ENCODE results near the gene CACNA1E. TPM values are rescaled to one million over a fixed set of nuclear protein-coding genes. Genes with fewer than 3 reads are reported as not detected.

The CACNA1E gene
- total and polyA plus RNA-seq, 2 of the 4 experiments (the other 2 are of a cell fraction) = not detected

DNA sequence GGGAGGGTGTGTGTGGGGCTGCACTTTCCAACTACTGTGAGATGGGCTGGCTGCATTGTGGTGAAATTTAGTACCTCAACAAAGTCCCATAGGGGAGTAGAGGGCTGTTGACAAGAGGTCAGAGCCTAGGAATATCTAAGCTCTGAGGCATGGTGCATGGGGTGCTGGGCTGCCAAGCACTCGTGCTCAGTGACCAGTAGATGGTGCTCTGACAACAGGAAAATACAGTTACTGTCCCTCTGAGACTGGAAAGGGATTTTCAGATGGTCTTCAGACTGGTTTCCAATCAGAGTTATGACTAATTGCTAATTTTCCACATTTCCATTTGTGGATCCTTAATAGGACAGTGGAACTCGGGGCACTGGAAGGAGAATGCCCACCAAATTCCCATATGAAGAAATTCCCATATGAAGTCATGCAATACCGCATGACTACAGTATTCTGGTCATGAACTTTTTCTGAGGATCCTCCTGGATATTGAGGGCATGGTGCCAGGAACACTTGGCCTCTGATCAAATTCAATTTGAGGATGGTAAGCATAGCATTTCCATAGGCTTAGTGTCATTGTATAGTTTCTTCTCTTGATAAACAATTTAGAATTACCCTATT, 4.1 kb upstream of the CACNA1E start:
- ATAC-seq (ENCODE audit: low read depth) (peak; percentile 95), DNase-seq (peak; percentile 71)
- in situ Hi-C loops (cut with MboI; ENCODE audit: low sequenced_read_pairs) (loop anchor here (5.0 to 10.0 kb wide), 3 partner anchors 196 to 918 kb away; no protein-coding TSS in a partner anchor), intact Hi-C loops (cut with micrococcal nuclease) (loop anchor here (1.0 to 5.0 kb wide), 5 partner anchors 25 to 1308 kb away; partner anchors contain the start of gene NPL), dilution Hi-C loops (cut with HindIII; ENCODE audit: low sequenced_read_pairs, unreplicated experiment) (no loop called here)
- Histone ChIP-seq H3K4ac (ENCODE audit: low read depth, low read length) (no peak overlapping the region), H2AFZ (replicated peaks; ENCODE audit: low read length, poor library complexity) (no peak overlapping the region), H4K20me1 (ENCODE audit: insufficient read depth, low read length) (no peaks in the 10 kb centered on the region), H3K4me3 (ENCODE audit: insufficient read depth, low read depth, low read length) (no peak overlapping the region), H3K9me1 (ENCODE audit: insufficient read depth, low read length) (no peaks in the 10 kb centered on the region), H3K27me3 (ENCODE audit: control insufficient read depth, insufficient read depth, low read length) (peaks cover 31% of the 10 kb centered on the region), H3K9ac (ENCODE audit: low read depth, low read length) (no peak overlapping the region), H3K14ac (replicated peaks; ENCODE audit: low read depth, low read length) (no peak overlapping the region), H2AK9ac (replicated peaks; ENCODE audit: low read depth, low read length, poor library complexity) (no peak overlapping the region), H3K18ac (ENCODE audit: low read depth, low read length) (no peak overlapping the region), H4K91ac (ENCODE audit: insufficient read depth, low read depth, low read length) (no peak overlapping the region), H3K4me2 (ENCODE audit: low read depth, low read length) (no peak overlapping the region), H2BK20ac (ENCODE audit: low read depth, low read length) (no peak overlapping the region), H3K9me3 (ENCODE audit: control insufficient read depth, insufficient read depth, low read length) (no peaks in the 10 kb centered on the region), H2BK120ac (ENCODE audit: low read depth, low read length) (no peak overlapping the region), H3K36me3 (ENCODE audit: control insufficient read depth, insufficient read depth, low read length) (no peaks in the 10 kb centered on the region), H3K23ac (ENCODE audit: low read depth, low read length) (no peak overlapping the region), H2BK15ac (ENCODE audit: low read depth, low read length) (no peak overlapping the region), H3K56ac (ENCODE audit: extremely low read depth, insufficient read depth, low read length) (no peak overlapping the region), H4K8ac (ENCODE audit: low read depth in 2 of 2, low read length in 2 of 2) (no peak overlapping the region), H3K79me1 (ENCODE audit: low read depth in 1 of 2, low read length in 2 of 2) (no peaks in the 10 kb centered on the region), H4K5ac (ENCODE audit: low read depth, low read length) (no peak overlapping the region), H3K27ac (ENCODE audit: insufficient read depth, low read length) (no peak overlapping the region), H3K4me1 (ENCODE audit: control insufficient read depth, insufficient read depth, low read length) (no peaks in the 10 kb centered on the region), H2BK5ac (ENCODE audit: low read depth, low read length, poor library complexity, severe bottlenecking) (no peak overlapping the region), H2AK5ac (ENCODE audit: low read depth, low read length) (no peak overlapping the region)
- ChIA-PET CTCF (interaction anchor here (0.7 to 1.8 kb wide), 7 partner anchors 9 to 1306 kb away, joined by 3 to 12 read pairs (median 4); no protein-coding TSS in a partner anchor), POLR2A (ENCODE audit: unreplicated experiment) (no interaction called here)
- peak; percentile 55 for TF ChIP-seq SMC3 (IDR thresholded peaks at IDR 0.05; ENCODE audit: low read depth, low read length)
- no peak for TF ChIP-seq CEBPB (IDR thresholded peaks at IDR 0.05; ENCODE audit: low read depth, low read length)
- TF ChIP-seq, protein P1, sequence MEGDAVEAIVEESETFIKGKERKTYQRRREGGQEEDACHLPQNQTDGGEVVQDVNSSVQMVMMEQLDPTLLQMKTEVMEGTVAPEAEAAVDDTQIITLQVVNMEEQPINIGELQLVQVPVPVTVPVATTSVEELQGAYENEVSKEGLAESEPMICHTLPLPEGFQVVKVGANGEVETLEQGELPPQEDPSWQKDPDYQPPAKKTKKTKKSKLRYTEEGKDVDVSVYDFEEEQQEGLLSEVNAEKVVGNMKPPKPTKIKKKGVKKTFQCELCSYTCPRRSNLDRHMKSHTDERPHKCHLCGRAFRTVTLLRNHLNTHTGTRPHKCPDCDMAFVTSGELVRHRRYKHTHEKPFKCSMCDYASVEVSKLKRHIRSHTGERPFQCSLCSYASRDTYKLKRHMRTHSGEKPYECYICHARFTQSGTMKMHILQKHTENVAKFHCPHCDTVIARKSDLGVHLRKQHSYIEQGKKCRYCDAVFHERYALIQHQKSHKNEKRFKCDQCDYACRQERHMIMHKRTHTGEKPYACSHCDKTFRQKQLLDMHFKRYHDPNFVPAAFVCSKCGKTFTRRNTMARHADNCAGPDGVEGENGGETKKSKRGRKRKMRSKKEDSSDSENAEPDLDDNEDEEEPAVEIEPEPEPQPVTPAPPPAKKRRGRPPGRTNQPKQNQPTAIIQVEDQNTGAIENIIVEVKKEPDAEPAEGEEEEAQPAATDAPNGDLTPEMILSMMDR (conservative IDR thresholded peaks at IDR 0.05; ENCODE audit: low read depth, low read length) = peak; percentile 76
- TF ChIP-seq NFE2L2 (IDR thresholded peaks at IDR 0.05; ENCODE audit: low read depth, low read length) = no peak
- TF ChIP-seq, protein P2, sequence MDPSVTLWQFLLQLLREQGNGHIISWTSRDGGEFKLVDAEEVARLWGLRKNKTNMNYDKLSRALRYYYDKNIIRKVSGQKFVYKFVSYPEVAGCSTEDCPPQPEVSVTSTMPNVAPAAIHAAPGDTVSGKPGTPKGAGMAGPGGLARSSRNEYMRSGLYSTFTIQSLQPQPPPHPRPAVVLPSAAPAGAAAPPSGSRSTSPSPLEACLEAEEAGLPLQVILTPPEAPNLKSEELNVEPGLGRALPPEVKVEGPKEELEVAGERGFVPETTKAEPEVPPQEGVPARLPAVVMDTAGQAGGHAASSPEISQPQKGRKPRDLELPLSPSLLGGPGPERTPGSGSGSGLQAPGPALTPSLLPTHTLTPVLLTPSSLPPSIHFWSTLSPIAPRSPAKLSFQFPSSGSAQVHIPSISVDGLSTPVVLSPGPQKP (IDR thresholded peaks at IDR 0.05; ENCODE audit: borderline replicate concordance, low read depth, low read length) = no peak
- TF ChIP-seq RAD21 (IDR thresholded peaks at IDR 0.05; ENCODE audit: low read length) = peak; percentile 77
- no TSS peak for BruUV-seq (replicated peaks)
- WGBS, 2 experiments (ENCODE audit: extremely low coverage in 2 of 2, insufficient read length in 1 of 2) = no CpG with 5 or more reads among the region's 3 CpGs

Data from IMR-90 (cell line).